ENCODE results near the gene ZNF385B. TPM values are rescaled to one million over a fixed set of nuclear protein-coding genes. Genes with fewer than 3 reads are reported as not detected.
A peak's percentile ranks its signal among the peaks of the same experiment; 100 is the strongest.

The ZNF385B gene
- total RNA-seq, 1 donor from 2014 or later = not detected

- DNase-seq = no peak
Observed at GRCh38 chr2:179543361-179543901, 318.0 kb downstream of the ZNF385B start.

GRCh38 chr2:179541586-179541985, 319.8 kb downstream of the ZNF385B start:
- no peak for DNase-seq

DNA sequence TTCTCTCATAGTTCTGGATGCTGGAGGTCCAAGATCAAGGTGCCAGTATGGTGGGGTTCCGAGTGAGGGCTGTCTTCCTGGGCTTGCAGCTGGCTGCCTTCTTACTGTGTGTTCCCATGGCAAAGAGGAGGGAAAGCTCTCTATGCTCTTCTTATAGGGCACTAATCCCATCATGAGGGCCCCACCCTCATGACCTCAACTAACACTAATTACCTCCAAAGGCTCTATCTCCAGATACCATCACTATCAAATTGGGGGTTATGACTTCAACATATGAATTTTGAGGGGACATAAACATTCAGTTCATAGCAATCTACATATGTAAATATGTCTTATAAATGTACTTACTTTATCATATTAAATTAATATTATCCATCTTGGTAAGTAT, 322.3 kb downstream of the ZNF385B start:
- DNase-seq = no peak

DNA sequence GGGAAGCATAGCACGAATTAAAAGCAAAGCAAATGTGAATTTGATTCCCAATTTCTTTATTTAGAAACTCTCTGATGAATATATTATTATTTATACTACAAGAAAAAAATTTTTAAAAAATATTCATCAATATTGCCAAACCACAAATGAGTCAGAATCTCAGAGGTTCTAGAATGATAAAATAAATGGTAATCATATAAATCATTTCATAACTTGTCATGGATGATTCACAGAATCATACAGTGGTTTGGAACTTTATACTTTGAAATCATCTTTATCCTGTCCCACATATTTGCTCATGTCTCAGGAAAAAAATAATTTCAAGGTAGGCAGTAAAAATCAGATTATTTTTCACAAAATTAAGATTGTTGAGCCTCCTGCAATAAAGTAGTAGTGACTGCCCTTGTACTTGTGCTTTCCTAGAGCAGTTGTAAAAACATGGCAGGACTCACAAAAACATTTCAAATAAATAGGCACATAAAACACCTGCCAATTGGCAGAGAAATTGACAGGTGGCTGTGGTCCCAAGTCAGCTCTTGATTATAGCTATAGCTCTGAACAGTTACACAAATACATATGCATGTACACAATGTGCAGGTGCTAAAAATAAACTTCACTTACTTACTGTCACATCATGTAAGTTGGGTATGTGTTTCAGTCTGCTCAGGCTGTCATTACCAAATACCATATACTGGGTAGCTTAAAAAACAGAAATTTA, 322.8 kb downstream of the ZNF385B start:
- no peak for DNase-seq

GRCh38 chr2:179536185-179536584, 325.2 kb downstream of the ZNF385B start:
- DNase-seq = no peak

GRCh38 chr2:179533875-179534274, 327.5 kb downstream of the ZNF385B start:
- DNase-seq = no peak

- no peak for DNase-seq
Observed at GRCh38 chr2:179532863-179533278, 328.5 kb downstream of the ZNF385B start.

DNA sequence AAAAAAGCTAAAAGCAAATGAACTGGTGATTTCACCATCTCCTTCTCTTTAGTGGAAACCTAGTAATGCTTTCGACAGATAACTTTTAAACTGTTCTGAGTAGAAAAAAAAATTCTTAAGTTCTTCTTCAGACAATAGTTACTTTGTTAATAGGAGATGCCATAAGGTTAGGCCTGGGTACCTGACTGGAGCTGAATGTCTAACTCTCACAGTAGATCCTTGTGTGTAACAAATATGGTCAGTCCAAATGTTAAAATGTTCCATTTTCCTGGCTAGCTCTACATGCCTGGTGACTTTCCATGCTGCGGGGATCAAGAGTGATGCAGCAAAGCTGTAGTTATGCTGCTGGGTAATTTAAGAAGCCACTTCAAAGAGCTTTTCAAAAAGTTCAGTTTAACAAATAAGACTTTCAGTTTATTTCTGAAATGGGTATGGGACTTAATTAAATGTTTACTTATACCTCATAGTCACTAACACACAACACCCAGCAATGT, 332.8 kb downstream of the ZNF385B start:
- DNase-seq = no peak

- DNase-seq = no peak
Observed at GRCh38 chr2:179525340-179525739, 336.1 kb downstream of the ZNF385B start.

GRCh38 chr2:179524809-179525339, 336.5 kb downstream of the ZNF385B start:
- no peak for DNase-seq

DNA sequence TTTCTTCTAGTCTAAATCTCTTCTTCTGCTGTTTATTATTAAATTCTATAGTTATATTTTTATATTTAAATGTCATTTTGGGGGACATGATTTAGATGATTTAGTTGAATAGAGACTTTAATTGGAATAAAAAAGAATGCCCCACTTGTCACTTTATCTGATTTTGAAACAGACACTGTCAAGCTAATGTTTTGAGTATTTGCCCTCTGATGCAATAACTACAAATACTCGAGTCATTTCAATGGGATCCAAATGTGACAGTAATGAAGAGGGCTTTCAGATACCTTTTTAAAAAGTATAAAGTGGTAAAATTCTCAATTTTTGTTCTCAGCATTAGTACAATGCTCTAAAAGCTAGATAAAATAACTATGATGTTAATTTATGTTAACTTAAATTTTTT, 339.5 kb downstream of the ZNF385B start:
- DNase-seq = no peak

GRCh38 chr2:179518830-179519229, 342.6 kb downstream of the ZNF385B start:
- DNase-seq = no peak

DNA sequence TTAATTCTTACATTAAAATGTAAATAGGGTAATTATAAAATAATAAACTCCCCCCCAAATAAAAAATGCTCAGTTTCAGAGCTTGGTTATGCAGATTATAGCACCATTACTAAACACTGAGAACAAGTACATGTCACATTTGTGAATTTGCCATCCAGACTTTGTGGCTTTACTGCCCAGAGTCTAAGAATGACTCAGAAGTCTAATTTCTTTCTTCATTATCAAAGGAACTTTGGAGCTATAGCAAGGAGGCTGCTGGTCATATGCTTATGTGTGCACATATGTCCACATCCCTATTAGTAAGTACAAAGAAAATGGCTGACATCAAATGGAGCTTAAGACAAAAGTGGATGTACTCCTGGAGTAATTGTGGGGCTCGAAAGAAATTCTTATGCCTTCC, 348.2 kb downstream of the ZNF385B start:
- no peak for DNase-seq

DNA sequence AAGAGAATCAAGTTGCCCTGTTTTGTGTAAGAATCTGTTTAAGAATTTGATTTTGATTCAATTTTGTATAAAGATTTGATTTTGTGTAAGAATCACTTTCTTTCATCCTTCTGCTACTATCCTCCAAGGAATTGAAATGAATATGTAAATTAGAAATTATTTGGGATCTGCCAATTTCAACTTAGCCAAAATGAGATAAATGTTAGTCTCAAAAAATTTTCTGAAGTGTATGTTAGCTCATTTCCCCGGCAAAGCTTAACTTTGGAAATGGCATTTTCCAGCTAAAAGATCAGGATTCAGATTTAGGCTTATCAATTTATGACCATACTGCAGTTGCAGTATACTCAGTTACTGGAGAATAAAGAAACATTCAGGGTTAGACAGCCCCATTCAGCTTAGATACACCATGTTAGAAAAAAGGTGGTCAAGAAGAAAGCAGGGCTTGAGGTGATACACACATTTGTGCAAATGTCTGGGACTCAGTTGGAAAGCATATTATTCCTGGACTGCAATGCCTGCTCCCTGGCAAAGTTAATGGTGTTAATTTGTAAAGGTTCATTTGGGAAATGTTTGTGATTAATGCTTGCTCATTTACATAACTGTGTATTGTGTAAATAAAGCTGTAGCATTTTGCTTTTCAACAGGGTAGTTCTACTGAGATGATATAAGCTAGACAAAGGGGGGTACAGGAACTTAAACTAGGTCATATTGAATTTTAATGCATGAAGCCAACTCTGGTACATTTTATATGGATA, 349.0 kb downstream of the ZNF385B start:
- no peak for DNase-seq

DNA sequence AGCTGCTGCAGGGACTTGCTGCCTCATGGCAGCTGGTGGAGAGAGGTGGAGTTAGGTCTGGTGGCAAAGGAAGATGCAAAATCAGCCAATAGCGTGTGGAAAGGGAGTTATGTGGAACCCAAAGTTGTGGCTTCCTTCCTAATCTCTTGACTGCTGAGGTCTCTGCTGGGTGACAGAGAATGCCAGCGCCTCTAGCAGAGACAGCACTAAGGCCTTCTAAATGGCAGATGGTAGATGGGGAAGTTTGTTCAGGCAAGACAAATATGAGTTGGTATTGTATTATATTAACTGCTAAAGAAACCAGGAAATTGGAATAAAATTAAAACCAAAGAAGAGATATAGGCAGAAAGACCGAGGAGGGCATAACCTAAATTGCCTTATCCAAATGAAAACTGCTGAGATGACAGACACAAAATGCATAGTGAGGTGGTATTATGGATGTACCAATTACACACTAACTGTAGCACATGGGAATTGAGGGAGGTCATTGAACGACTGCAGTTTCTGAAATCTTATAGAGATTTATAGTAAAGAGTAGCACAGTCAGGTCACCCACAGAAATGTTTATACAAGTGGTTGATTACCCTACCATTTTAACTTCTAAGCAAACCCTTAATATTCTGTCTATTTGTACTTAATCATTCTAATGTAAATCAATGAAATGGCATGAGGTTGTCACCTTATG, 350.2 kb downstream of the ZNF385B start:
- DNase-seq = no peak

DNA sequence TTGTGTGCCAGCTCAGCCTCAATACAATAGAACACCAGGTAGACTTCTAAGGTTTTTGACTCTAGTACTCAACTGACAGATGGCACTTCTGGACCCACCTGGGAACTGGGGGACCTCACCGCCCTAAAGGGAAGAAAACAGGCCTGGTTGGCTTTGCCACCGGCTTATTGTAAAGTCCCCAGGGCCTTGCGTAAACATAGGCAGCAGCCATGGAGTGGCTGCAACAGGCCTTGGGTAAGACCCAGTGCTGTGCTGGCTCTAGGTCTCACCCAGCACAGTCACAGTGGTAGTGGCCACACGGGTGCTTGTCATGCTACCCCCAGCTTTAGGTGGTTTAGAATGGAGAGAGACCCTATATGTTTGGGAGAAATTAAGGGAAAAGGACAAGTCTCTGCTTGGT, 366.1 kb downstream of the ZNF385B start:
- DNase-seq = no peak

DNA sequence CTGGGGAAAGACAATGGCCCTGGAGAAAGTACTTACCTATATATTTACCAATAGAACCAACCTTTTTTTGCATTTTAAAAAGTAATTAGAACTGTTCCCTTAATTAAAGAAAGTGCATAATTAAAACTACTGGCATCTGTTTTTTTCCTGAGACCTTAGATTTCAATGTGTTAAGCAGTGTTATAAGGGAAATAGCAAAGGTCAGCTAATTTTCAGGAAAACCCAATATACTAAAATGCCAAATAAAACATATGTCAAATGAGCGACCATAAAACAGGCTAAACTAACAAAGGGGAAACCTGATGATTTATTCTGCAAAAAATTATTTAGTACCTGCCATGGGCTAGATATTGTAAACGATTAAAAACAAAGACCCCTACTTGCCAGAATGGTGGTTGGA, 372.8 kb downstream of the ZNF385B start:
- no peak for DNase-seq

- peak; percentile 0 for DNase-seq
Observed at GRCh38 chr2:179487010-179487731, 374.2 kb downstream of the ZNF385B start.

GRCh38 chr2:179483131-179483530, 378.3 kb downstream of the ZNF385B start:
- DNase-seq = peak; percentile 14

DNA sequence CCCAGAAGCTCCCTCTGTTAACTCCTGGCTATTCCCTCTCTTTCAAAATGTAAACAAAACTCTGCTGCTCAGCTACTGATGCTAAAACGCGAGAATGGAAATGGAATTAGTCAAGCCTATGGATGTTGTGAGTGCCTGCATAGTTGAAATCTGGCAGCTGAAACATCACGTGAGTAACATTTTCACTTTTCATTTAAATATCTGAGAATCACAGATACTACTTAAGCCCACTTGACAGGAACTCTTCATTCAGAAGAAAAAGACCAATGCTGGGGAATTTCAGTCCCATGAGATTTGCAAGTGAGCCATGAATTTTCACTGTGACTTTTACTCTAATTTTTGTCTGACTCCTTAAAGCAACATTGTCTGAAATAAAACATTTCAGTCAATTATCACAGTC, 381.5 kb downstream of the ZNF385B start:
- DNase-seq = no peak

- DNase-seq = no peak
Observed at GRCh38 chr2:179478771-179479170, 382.6 kb downstream of the ZNF385B start.

GRCh38 chr2:179470992-179471391, 390.4 kb downstream of the ZNF385B start:
- no peak for DNase-seq

Data from dermis blood vessel endothelial cell (primary cell).